RWPE2 (cell line): ENCODE measurements around the gene GIGYF2.

Experiments used
- ATAC-seq: fragments of 200-7000 bp; cut with Tn5 transposase; 3 replicates; pipeline ENCODE4 v1.9.1; 2021; ENCODE audit warnings: low read depth
- DNase-seq: peaks from one replicate; pipeline ENCODE4 v3.0.0-alpha.2; 2020; ENCODE audit warnings: low spot score
- H3K27ac ChIP-seq: fragments of 450-650 bp; 2 replicates; pipeline ENCODE4 v1.5.1; 2017; ENCODE audit warnings: mild to moderate bottlenecking; ENCODE audit not compliant: poor library complexity, severe bottlenecking
- H3K27me3 ChIP-seq: fragments of 250-450 bp; sonication (Bioruptor Pico); 2 replicates; pipeline ENCODE4 v1.5.1; 2021; ENCODE audit warnings: mild to moderate bottlenecking, moderate library complexity; ENCODE audit not compliant: insufficient read depth, poor library complexity, severe bottlenecking
- H3K36me3 ChIP-seq: fragments of 250-450 bp; sonication (Bioruptor Pico); 2 replicates; pipeline ENCODE4 v1.5.1; 2020; ENCODE audit warnings: low read depth, mild to moderate bottlenecking, moderate library complexity
- H3K4me1 ChIP-seq: fragments of 250-450 bp; sonication (Bioruptor Pico); 2 replicates; pipeline ENCODE4 v1.5.1; 2021; ENCODE audit warnings: mild to moderate bottlenecking, moderate library complexity; ENCODE audit not compliant: insufficient read depth, poor library complexity, severe bottlenecking
- H3K4me3 ChIP-seq: fragments of 250-450 bp; sonication (Bioruptor Pico); 2 replicates; pipeline ENCODE4 v1.5.1; 2021; ENCODE audit warnings: mild to moderate bottlenecking, moderate library complexity; ENCODE audit not compliant: severe bottlenecking
- H3K9me3 ChIP-seq: fragments of 250-450 bp; sonication (Bioruptor Pico); 2 replicates; pipeline ENCODE4 v1.5.1; 2021; ENCODE audit warnings: mild to moderate bottlenecking, moderate library complexity; ENCODE audit not compliant: severe bottlenecking
- TF ChIP-seq, protein P1 (sequence below): fragments of 450-650 bp; IDR thresholded peaks from one replicate; pipeline ENCODE4 v1.5.1; 2017; ENCODE audit warnings: mild to moderate bottlenecking, moderate library complexity; ENCODE audit not compliant: poor library complexity, severe bottlenecking

Gene GIGYF2

DNA sequence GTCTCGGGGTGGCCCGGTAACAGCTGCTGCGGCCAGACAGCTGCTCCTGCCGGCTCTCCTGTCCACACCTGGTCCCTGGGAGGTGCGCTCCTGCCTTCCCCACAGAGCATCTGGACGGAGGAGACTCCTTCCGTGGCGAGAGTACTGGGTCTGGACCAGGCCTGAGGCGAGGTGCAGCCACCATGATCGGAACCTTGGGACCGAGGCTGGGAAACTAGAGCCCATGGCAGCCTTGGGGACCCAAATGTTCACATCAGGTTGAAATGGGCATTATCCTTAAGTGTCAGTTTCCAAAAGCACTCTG lies 628 bp downstream of the GIGYF2 start:
- H3K36me3 ChIP-seq, result peaks cover 25% of the 10 kb centered on the region
- peak overlapping the region; percentile 95 for H3K4me3 ChIP-seq
- peaks cover 17% of the 10 kb centered on the region for H3K4me1 ChIP-seq
- H3K9me3 ChIP-seq, result no peaks in the 10 kb centered on the region
- H3K27me3 ChIP-seq, result no peaks in the 10 kb centered on the region
- no peak for DNase-seq
- ATAC-seq, result no peak; the same call in 2 of the 3 replicates
- TF ChIP-seq, protein P1, sequence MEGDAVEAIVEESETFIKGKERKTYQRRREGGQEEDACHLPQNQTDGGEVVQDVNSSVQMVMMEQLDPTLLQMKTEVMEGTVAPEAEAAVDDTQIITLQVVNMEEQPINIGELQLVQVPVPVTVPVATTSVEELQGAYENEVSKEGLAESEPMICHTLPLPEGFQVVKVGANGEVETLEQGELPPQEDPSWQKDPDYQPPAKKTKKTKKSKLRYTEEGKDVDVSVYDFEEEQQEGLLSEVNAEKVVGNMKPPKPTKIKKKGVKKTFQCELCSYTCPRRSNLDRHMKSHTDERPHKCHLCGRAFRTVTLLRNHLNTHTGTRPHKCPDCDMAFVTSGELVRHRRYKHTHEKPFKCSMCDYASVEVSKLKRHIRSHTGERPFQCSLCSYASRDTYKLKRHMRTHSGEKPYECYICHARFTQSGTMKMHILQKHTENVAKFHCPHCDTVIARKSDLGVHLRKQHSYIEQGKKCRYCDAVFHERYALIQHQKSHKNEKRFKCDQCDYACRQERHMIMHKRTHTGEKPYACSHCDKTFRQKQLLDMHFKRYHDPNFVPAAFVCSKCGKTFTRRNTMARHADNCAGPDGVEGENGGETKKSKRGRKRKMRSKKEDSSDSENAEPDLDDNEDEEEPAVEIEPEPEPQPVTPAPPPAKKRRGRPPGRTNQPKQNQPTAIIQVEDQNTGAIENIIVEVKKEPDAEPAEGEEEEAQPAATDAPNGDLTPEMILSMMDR, result no peak
- H3K27ac ChIP-seq, result peak overlapping the region; percentile 65

DNA sequence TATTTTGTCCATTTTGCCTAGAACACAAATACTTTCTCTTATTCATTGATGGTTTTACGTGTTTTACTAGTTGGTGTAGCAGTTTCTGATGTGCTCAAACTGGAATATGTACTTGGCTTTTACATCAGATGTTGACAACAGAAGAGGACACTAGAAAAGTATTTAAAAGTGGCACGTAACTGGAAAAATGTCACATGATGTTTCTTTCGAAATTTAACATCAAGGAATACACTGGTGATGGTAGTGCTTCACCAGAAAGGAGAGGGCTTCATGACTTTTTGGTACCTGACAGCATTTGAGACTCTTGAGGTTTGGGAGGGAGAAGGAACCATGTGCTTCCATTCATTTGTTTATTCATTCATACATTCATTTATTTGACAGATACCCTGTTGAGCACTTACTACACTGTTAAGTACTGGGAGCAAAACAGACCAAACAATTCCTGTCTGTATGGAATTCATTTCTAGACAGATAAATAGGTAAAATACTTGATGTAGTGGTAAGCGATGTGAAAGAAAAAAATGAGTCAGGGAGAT lies 1.5 kb downstream of the GIGYF2 start:
- Histone ChIP-seq H3K9me3 (no peaks in the 10 kb centered on the region), H3K36me3 (peaks cover 31% of the 10 kb centered on the region), H3K27ac (no peak overlapping the region), H3K27me3 (no peaks in the 10 kb centered on the region), H3K4me3 (peak overlapping the region; percentile 95), H3K4me1 (peaks cover 17% of the 10 kb centered on the region)
- ATAC-seq (no peak), DNase-seq (no peak)
- TF ChIP-seq, protein P1, result no peak

DNA sequence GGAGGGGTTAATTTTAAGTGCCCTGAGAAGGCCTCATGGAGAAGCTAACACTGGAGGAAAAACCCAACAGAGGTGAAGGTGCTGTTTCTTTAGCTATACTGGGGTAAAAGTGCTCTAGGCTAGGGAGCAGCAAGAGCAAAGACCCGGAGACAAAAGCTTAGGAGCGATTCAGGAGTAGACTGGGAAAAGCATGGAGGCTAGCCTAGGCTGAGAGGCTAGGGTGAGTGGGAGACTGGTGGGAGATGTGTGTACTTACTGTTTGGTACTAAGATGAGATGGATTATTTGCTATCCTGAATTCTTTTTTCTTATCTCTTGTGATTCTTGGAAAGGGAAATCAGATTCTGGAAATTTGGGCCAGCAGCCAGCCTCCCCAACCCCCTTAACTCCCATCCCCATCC lies 2.0 kb downstream of the GIGYF2 start:
- Histone ChIP-seq H3K27me3 (no peaks in the 10 kb centered on the region), H3K4me1 (peaks cover 17% of the 10 kb centered on the region), H3K4me3 (peak overlapping the region; percentile 95), H3K9me3 (no peaks in the 10 kb centered on the region), H3K27ac (no peak overlapping the region), H3K36me3 (peaks cover 36% of the 10 kb centered on the region)
- no peak for DNase-seq
- TF ChIP-seq, protein P1, result no peak
- no peak for ATAC-seq

DNA sequence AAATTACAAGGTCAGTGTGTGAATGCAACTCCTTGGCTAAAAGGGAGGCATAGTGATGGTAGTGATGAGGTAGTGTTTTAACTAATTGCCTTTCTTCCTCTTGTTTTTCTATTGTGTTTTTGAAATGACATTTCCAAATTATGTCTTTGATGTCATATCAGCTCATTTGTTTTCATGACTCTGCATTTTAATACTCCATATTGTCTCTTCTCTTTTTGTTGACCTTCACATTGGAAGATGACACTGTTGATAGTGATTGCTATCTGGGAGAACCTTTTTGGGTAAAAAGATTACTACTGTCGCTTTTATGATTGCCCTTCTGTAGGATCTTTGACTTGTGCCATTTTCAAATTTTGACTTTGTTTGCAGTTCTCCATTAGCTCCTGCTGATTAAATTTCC lies 3.0 kb downstream of the GIGYF2 start:
- peaks cover 17% of the 10 kb centered on the region for H3K4me1 ChIP-seq
- no peak overlapping the region for H3K27ac ChIP-seq
- TF ChIP-seq, protein P1, result no peak
- H3K27me3 ChIP-seq, result no peaks in the 10 kb centered on the region
- no peaks in the 10 kb centered on the region for H3K9me3 ChIP-seq
- ATAC-seq, result no peak
- peaks cover 44% of the 10 kb centered on the region for H3K36me3 ChIP-seq
- no peak overlapping the region for H3K4me3 ChIP-seq
- DNase-seq, result no peak

DNA sequence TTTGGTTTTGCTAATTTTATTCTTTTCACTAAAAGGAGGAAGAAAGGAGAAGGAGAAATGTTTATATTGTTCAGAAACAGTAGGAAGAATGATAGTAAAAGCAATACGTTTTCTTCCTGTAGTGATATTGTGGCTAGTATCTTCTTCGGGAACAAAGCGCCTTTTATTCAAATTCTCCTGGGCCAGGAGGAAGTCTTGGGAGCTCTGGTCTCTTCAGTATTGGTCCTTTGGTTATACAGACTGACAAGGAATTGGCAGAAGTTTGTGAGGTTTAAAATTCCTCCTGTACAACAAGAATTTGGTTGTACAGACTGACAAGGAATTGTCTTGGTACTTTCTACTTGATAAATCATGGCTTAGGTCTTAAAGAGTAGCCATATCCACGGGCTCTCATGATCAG lies 9.9 kb downstream of the GIGYF2 start:
- H3K27ac ChIP-seq, result no peak overlapping the region
- ATAC-seq (no peak), DNase-seq (no peak)
- no peaks in the 10 kb centered on the region for H3K4me1 ChIP-seq
- H3K36me3 ChIP-seq, result peaks cover 70% of the 10 kb centered on the region
- H3K4me3 ChIP-seq, result no peak overlapping the region
- TF ChIP-seq, protein P1, result no peak
- H3K9me3 ChIP-seq, result no peaks in the 10 kb centered on the region
- H3K27me3 ChIP-seq, result no peaks in the 10 kb centered on the region
